Measurements from ENCODE around the gene KIF26B. TPM values are rescaled to one million over a fixed set of nuclear protein-coding genes. Genes with fewer than 3 reads are reported as not detected.

The KIF26B gene
- total and polyA plus RNA-seq, 2 of the 4 experiments (the other 2 are of a cell fraction): 0.53 to 0.54 TPM

DNA sequence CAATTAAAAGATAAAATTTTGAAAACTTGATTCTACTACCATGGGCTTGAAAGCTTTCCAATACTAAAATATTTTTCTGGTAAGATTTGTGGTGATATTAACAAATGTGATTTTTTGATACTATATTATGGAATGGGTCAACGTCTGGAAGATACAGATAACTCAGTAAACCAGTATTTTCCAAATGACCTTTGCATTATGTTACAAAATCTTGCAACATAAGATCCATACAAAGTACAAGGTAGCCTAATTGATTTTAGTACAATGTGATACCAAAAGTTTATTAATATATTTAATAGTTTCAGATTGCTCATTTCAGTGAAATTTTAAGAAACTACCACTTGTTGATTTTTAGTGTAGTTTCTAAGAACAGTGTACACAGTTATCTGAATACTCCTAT lies 236.2 kb downstream of the KIF26B start:
- no peak overlapping the region for H2AK5ac ChIP-seq (ENCODE audit: low read depth, low read length)
- dilution Hi-C loops (cut with HindIII; ENCODE audit: low sequenced_read_pairs, unreplicated experiment): no loop called here
- H4K5ac ChIP-seq (ENCODE audit: low read depth, low read length): no peak overlapping the region
- H3K23ac ChIP-seq (ENCODE audit: low read depth, low read length): no peak overlapping the region
- no peak overlapping the region for H3K9ac ChIP-seq (ENCODE audit: low read depth, low read length)
- no peaks in the 10 kb centered on the region for H3K27me3 ChIP-seq (ENCODE audit: control insufficient read depth, insufficient read depth, low read length)
- H2BK20ac ChIP-seq (ENCODE audit: low read depth, low read length): no peak overlapping the region
- BruUV-seq (replicated peaks): no TSS peak
- H3K4me3 ChIP-seq (ENCODE audit: insufficient read depth, low read depth, low read length): no peak overlapping the region
- H2AK9ac ChIP-seq (replicated peaks; ENCODE audit: low read depth, low read length, poor library complexity): no peak overlapping the region
- no peak overlapping the region for H3K27ac ChIP-seq (ENCODE audit: insufficient read depth, low read length)
- H3K4me2 ChIP-seq (ENCODE audit: low read depth, low read length): no peak overlapping the region
- H4K91ac ChIP-seq (ENCODE audit: insufficient read depth, low read depth, low read length): no peak overlapping the region
- no peaks in the 10 kb centered on the region for H3K4me1 ChIP-seq (ENCODE audit: control insufficient read depth, insufficient read depth, low read length)
- CTCF ChIA-PET: no interaction called here
- DNase-seq (no peak), ATAC-seq (ENCODE audit: low read depth) (no peak)
- no peak overlapping the region for H4K8ac ChIP-seq (ENCODE audit: low read depth in 2 of 2, low read length in 2 of 2)
- no peak overlapping the region for H3K4ac ChIP-seq (ENCODE audit: low read depth, low read length)
- H3K14ac ChIP-seq (replicated peaks; ENCODE audit: low read depth, low read length): no peak overlapping the region
- in situ Hi-C loops (cut with MboI; ENCODE audit: low sequenced_read_pairs): no loop called here
- H2BK5ac ChIP-seq (ENCODE audit: low read depth, low read length, poor library complexity, severe bottlenecking): no peak overlapping the region
- TF ChIP-seq NFE2L2 (IDR thresholded peaks at IDR 0.05; ENCODE audit: low read depth, low read length) (no peak), RFX5 (IDR thresholded peaks at IDR 0.05; ENCODE audit: low read depth, low read length) (no peak), BHLHE40 (IDR thresholded peaks at IDR 0.05; ENCODE audit: low read depth, low read length) (no peak), RAD21 (IDR thresholded peaks at IDR 0.05; ENCODE audit: low read length) (no peak), MXI1 (IDR thresholded peaks at IDR 0.05; ENCODE audit: borderline replicate concordance, low read depth, low read length) (no peak), FOS (IDR thresholded peaks at IDR 0.05; ENCODE audit: low read depth, low read length) (no peak), CEBPB (IDR thresholded peaks at IDR 0.05; ENCODE audit: low read depth, low read length) (no peak), MAZ (IDR thresholded peaks at IDR 0.05; ENCODE audit: borderline replicate concordance, low read depth, low read length) (no peak)
- TF ChIP-seq, protein P1, sequence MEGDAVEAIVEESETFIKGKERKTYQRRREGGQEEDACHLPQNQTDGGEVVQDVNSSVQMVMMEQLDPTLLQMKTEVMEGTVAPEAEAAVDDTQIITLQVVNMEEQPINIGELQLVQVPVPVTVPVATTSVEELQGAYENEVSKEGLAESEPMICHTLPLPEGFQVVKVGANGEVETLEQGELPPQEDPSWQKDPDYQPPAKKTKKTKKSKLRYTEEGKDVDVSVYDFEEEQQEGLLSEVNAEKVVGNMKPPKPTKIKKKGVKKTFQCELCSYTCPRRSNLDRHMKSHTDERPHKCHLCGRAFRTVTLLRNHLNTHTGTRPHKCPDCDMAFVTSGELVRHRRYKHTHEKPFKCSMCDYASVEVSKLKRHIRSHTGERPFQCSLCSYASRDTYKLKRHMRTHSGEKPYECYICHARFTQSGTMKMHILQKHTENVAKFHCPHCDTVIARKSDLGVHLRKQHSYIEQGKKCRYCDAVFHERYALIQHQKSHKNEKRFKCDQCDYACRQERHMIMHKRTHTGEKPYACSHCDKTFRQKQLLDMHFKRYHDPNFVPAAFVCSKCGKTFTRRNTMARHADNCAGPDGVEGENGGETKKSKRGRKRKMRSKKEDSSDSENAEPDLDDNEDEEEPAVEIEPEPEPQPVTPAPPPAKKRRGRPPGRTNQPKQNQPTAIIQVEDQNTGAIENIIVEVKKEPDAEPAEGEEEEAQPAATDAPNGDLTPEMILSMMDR (conservative IDR thresholded peaks at IDR 0.05; ENCODE audit: low read depth, low read length): no peak
- TF ChIP-seq, protein P2, sequence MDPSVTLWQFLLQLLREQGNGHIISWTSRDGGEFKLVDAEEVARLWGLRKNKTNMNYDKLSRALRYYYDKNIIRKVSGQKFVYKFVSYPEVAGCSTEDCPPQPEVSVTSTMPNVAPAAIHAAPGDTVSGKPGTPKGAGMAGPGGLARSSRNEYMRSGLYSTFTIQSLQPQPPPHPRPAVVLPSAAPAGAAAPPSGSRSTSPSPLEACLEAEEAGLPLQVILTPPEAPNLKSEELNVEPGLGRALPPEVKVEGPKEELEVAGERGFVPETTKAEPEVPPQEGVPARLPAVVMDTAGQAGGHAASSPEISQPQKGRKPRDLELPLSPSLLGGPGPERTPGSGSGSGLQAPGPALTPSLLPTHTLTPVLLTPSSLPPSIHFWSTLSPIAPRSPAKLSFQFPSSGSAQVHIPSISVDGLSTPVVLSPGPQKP (IDR thresholded peaks at IDR 0.05; ENCODE audit: borderline replicate concordance, low read depth, low read length): no peak
- H3K9me1 ChIP-seq (ENCODE audit: insufficient read depth, low read length): no peaks in the 10 kb centered on the region
- no peak overlapping the region for H3K56ac ChIP-seq (ENCODE audit: extremely low read depth, insufficient read depth, low read length)
- no peak overlapping the region for H2BK120ac ChIP-seq (ENCODE audit: low read depth, low read length)
- H2BK15ac ChIP-seq (ENCODE audit: low read depth, low read length): no peak overlapping the region
- no peaks in the 10 kb centered on the region for H3K79me1 ChIP-seq (ENCODE audit: low read depth in 1 of 2, low read length in 2 of 2)
- WGBS, 2 experiments (ENCODE audit: extremely low coverage in 2 of 2, insufficient read length in 1 of 2): no CpG with 5 or more reads among the region's 1 CpG
- H3K9me3 ChIP-seq (ENCODE audit: control insufficient read depth, insufficient read depth, low read length): no peaks in the 10 kb centered on the region
- no peak overlapping the region for H3K18ac ChIP-seq (ENCODE audit: low read depth, low read length)
- POLR2A ChIA-PET (ENCODE audit: unreplicated experiment): no interaction called here
- intact Hi-C loops (cut with micrococcal nuclease): no loop called here
- H3K36me3 ChIP-seq (ENCODE audit: control insufficient read depth, insufficient read depth, low read length): no peaks in the 10 kb centered on the region
- no peak overlapping the region for H2AFZ ChIP-seq (replicated peaks; ENCODE audit: low read length, poor library complexity)
- H4K20me1 ChIP-seq (ENCODE audit: insufficient read depth, low read length): no peaks in the 10 kb centered on the region

Measured in IMR-90 (cell line).